Measurements from ENCODE around the gene EFNA3. TPM values are rescaled to one million over a fixed set of nuclear protein-coding genes. Genes with fewer than 3 reads are reported as not detected.

EFNA3 gene
- total and polyA plus RNA-seq, 2 donors (not counting 1 experiment from before 2014, with no cell fraction given) = 0.30 to 0.33 TPM

DNA sequence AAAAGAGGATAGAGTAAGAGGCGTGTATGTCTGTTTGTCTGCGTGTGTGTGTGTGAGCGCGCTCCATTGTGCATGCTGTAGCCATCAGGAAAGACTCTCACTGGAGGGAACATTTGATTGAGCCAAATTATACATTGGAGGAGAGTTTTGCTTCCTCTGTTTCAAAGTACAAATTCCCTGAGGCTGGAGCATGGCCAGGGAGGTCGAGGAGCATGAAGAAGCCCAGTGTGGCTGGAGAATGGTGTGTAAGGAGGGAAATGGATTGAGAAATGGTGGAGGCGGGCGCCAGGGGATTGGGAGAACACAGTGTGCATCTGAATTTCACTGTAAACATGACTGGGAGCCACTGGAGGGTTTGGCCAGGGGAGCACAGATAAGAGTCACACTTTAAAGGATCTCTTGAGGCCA, 27.0 kb downstream of the EFNA3 start:
- Histone ChIP-seq H3K79me2 (ENCODE audit: control insufficient read depth, insufficient read depth, low read length) (no peaks in the 10 kb centered on the region), H3K27ac (ENCODE audit: insufficient read depth, low read length) (no peak overlapping the region), H3K4me1 (ENCODE audit: control insufficient read depth, extremely low read depth, insufficient read depth, low read length) (no peaks in the 10 kb centered on the region), H2AFZ (ENCODE audit: low read length) (no peak overlapping the region), H3K9ac (ENCODE audit: insufficient read depth, low read length) (no peak overlapping the region), H3K27me3 (ENCODE audit: control insufficient read depth, insufficient read depth, low read length) (peaks cover 12% of the 10 kb centered on the region), H3K36me3 (ENCODE audit: control insufficient read depth, insufficient read depth, low read length) (no peaks in the 10 kb centered on the region), H3K4me3 (replicated peaks in 1 of 4; ENCODE audit: control extremely low read depth in 1 of 4, insufficient read depth in 1 of 4, low read depth in 3 of 4, low read length in 4 of 4) (no peak overlapping the region), H3K4me2 (ENCODE audit: extremely low read depth, insufficient read depth, low read length) (no peak overlapping the region), H4K20me1 (ENCODE audit: control insufficient read depth, extremely low read depth, insufficient read depth, low read length) (no peaks in the 10 kb centered on the region), H3K9me3 (ENCODE audit: control insufficient read depth, insufficient read depth, low read depth, low read length) (no peaks in the 10 kb centered on the region)
- DNase-seq (ENCODE audit: low read depth in 2 of 2) = no peak
- TF ChIP-seq CTCF (conservative IDR thresholded peaks at IDR 0.05 in 1 of 2, IDR thresholded peaks at IDR 0.05 in 1 of 2; ENCODE audit: low read depth in 1 of 2, low read length in 2 of 2) = no peak
- no peak for TF ChIP-seq EZH2 (IDR thresholded peaks at IDR 0.05; ENCODE audit: low read length, missing control alignments)

- Histone ChIP-seq H3K36me3 (ENCODE audit: control insufficient read depth, insufficient read depth, low read length) (no peaks in the 10 kb centered on the region), H3K4me1 (ENCODE audit: control insufficient read depth, extremely low read depth, insufficient read depth, low read length) (no peaks in the 10 kb centered on the region), H3K27ac (ENCODE audit: insufficient read depth, low read length) (no peak overlapping the region), H2AFZ (ENCODE audit: low read length) (no peak overlapping the region), H3K9me3 (ENCODE audit: control insufficient read depth, insufficient read depth, low read depth, low read length) (no peaks in the 10 kb centered on the region), H3K9ac (ENCODE audit: insufficient read depth, low read length) (no peak overlapping the region), H3K4me3 (replicated peaks in 1 of 4; ENCODE audit: control extremely low read depth in 1 of 4, insufficient read depth in 1 of 4, low read depth in 3 of 4, low read length in 4 of 4) (no peak overlapping the region), H4K20me1 (ENCODE audit: control insufficient read depth, extremely low read depth, insufficient read depth, low read length) (no peaks in the 10 kb centered on the region), H3K79me2 (ENCODE audit: control insufficient read depth, insufficient read depth, low read length) (no peaks in the 10 kb centered on the region), H3K27me3 (ENCODE audit: control insufficient read depth, insufficient read depth, low read length) (peaks cover 12% of the 10 kb centered on the region), H3K4me2 (ENCODE audit: extremely low read depth, insufficient read depth, low read length) (no peak overlapping the region)
- DNase-seq (ENCODE audit: low read depth in 2 of 2) = no peak
- TF ChIP-seq EZH2 (IDR thresholded peaks at IDR 0.05; ENCODE audit: low read length, missing control alignments) (no peak), CTCF (conservative IDR thresholded peaks at IDR 0.05 in 1 of 2, IDR thresholded peaks at IDR 0.05 in 1 of 2; ENCODE audit: low read depth in 1 of 2, low read length in 2 of 2) (no peak)
Measured at GRCh38 chr1:155106862-155107261, 28.2 kb downstream of the EFNA3 start.

DNA sequence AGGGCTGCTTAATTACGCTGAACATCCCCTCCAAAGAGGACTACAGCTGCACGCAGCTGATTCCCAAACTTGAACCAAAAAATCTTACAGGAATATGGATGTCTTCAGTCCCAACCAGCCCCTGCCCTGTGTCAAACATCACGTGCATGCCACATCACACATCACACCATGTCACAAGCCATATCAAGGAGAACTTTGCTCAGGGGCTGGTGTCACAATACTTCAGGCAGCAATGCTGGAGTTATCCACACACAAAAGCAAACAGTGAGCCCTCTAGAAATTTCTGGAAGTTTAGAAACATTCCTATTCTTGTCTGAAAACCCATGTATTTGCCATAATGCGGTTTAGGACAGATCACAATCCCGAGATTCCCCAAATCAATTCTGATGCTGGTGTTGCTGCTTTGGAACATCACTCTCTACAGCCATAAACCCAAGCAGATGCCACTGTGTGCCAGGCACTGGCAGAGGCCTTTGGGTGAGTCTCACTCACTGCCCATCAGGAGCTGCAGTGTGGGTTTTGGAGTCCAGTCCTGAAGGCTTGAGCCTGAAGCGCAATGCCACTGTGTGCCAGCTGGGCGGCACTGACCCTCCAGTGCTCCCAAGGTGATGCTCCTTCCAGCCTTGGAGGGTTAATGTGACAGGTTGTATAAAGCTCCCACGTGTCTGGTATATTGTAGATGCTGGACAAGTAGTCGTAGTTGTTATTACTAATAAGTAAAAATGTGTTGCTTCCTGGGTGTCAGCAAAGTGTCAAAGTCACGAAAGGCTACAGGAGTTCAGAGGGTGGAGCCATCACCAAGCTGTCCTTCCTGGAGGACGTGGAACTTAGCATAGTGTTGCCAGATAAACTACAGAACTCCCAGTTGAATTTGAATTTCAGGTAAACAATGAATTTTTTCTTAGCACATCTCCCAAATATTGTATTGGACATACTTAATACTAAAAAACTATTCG, 28.9 kb downstream of the EFNA3 start:
- H3K4me1 ChIP-seq (ENCODE audit: control insufficient read depth, extremely low read depth, insufficient read depth, low read length) = no peaks in the 10 kb centered on the region
- no peak for TF ChIP-seq CTCF (conservative IDR thresholded peaks at IDR 0.05 in 1 of 2, IDR thresholded peaks at IDR 0.05 in 1 of 2; ENCODE audit: low read depth in 1 of 2, low read length in 2 of 2)
- peak; percentile 15 for TF ChIP-seq EZH2 (IDR thresholded peaks at IDR 0.05; ENCODE audit: low read length, missing control alignments)
- H3K9me3 ChIP-seq (ENCODE audit: control insufficient read depth, insufficient read depth, low read depth, low read length) = no peaks in the 10 kb centered on the region
- H3K4me3 ChIP-seq (replicated peaks in 1 of 4; ENCODE audit: control extremely low read depth in 1 of 4, insufficient read depth in 1 of 4, low read depth in 3 of 4, low read length in 4 of 4) = no peak overlapping the region
- H3K27me3 ChIP-seq (ENCODE audit: control insufficient read depth, insufficient read depth, low read length) = peaks cover 12% of the 10 kb centered on the region
- H3K27ac ChIP-seq (ENCODE audit: insufficient read depth, low read length) = no peak overlapping the region
- no peaks in the 10 kb centered on the region for H3K36me3 ChIP-seq (ENCODE audit: control insufficient read depth, insufficient read depth, low read length)
- no peak for DNase-seq (ENCODE audit: low read depth in 2 of 2)
- no peak overlapping the region for H3K9ac ChIP-seq (ENCODE audit: insufficient read depth, low read length)
- no peaks in the 10 kb centered on the region for H4K20me1 ChIP-seq (ENCODE audit: control insufficient read depth, extremely low read depth, insufficient read depth, low read length)
- H3K4me2 ChIP-seq (ENCODE audit: extremely low read depth, insufficient read depth, low read length) = no peak overlapping the region
- H2AFZ ChIP-seq (ENCODE audit: low read length) = no peak overlapping the region
- H3K79me2 ChIP-seq (ENCODE audit: control insufficient read depth, insufficient read depth, low read length) = no peaks in the 10 kb centered on the region
